ENCODE measurements around the gene PCDH12.
A peak's percentile ranks its signal among the peaks of the same experiment; 100 is the strongest.

Gene PCDH12

GRCh38 chr5:141958113-141958512 lies at the start of gene PCDH12:
Gene PCDH12 (minus strand): TSS chr5:141958202. CDS start chr5:141957851, 351 bp downstream.
- DNase-seq = no peak

- no peak for DNase-seq
Observed at GRCh38 chr5:142007237-142007544, 49.2 kb upstream of the PCDH12 start.

DNA sequence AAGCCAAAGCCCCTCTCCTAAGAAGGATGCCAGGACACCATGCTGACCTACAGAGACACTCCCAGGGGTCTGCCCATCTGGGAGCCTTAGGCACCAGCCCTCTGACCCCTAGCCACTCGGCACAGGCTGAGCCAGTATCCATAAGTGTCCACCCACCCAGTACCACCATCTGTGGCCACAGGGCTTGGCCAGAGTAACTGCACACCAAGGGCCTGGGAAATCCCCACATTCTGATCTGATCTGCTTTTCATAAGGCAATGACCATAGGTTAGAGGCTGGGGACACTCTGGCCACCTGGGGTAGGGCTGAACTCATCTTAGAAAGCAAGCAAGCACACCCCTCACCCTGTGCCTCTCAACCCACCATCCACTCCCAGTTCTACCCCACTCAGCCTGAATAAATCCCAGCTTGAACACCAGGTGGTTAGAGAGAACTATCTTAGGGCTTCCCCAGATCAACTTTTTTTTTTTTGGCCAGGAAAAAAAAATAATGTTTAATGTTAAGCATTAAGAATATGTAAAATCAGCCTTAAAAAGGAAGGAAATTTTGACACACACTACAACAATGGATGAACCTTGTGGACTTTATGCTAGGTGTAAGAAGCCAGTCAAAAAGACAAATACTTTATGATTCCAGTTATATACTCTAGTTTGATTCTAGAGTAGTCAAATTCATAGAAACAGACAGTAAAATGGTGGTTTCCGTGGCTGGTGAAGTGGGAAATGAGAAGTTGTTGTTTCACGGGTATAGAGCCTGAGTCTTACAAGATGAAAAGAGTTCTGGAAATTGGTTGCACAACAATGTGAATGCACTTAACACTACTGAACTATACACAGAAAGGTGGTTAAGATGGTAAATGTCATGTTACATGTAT lies 48.6 kb upstream of the PCDH12 start:
- no peak for DNase-seq

GRCh38 chr5:142003266-142003800 lies 45.3 kb upstream of the PCDH12 start:
- DNase-seq = no peak

DNA sequence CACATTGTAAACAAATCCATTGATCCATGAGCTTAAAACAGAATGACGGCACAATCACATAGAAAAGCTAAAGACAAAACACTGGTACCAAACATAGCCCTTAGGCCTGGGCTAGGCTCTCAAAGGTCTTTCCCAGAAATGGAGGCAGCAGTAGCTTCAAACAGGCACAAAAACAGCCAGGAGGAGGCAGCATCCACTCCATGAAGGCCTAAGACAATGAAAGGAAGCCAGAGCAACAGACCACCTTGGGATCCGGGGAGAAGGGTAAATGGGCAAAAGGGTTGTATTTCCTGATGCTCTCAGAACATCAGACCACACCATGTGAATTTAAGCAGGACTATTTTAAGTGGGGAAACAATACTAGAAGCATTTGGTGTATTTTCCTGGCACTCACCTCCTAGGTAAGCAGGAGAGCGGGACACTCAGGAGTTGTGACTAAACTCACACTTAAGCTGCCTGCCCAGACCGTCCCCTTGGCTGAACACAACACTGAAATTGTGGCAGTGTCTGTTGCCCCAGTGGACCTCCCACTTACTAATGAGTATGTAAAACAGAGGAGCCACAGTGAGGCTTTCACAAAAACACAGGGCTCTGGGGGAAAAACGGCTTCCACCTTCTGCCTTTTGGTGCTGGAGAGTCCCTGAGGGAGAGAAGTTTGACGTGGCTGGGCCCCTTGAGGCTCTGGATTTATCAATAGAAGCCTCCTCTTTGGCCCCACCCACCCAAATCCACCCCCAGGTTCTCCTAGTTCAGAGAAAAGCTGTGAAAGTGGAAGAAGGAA lies 42.9 kb upstream of the PCDH12 start:
- DNase-seq = no peak

GRCh38 chr5:142000173-142000572 lies 42.2 kb upstream of the PCDH12 start:
- no peak for DNase-seq

GRCh38 chr5:141997358-141997960 lies 39.5 kb upstream of the PCDH12 start:
- DNase-seq = no peak

DNA sequence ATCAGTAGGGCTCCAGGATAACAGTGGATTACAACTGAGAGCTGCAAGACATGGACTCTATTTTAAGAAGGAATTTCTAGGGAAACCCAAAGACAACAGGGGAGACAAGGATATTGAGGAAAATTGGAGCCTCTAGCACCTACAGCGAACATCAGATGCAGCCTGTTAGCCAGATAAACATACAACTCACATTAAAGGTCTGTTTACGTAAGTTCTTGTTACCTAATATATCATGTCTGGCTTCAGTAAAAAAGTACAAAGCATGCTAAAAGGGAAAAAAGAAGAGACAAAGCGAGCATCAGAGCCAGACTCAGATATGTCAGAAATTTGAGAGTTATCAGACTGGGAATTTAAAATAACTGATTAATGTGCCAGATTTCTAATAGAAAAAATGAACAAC lies 37.7 kb upstream of the PCDH12 start:
- DNase-seq = no peak

- no peak for DNase-seq
Observed at GRCh38 chr5:141994511-141995136, 36.6 kb upstream of the PCDH12 start.

- peak in 1 of 2 experiments; percentile 8 for DNase-seq
Observed at GRCh38 chr5:141992349-141992963, 34.5 kb upstream of the PCDH12 start.

DNA sequence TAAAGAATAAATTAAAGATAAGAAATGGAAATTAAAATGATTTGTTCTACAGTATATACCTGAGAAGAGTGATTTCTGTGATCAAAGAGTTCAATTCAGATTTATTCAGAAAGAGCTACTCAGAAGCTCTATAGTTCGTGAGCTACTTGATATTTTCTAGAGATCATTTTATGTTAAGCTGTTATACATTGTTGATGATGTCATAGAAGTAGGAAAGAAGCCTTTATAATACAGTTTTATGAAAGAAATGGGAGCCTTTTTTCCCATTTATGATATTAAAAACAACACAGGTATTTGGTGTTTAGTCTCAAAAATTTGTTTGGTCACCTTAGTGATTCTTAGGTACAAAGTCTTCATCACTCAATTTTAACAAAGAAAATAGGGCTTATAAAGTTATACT lies 31.7 kb upstream of the PCDH12 start:
- DNase-seq = no peak

DNA sequence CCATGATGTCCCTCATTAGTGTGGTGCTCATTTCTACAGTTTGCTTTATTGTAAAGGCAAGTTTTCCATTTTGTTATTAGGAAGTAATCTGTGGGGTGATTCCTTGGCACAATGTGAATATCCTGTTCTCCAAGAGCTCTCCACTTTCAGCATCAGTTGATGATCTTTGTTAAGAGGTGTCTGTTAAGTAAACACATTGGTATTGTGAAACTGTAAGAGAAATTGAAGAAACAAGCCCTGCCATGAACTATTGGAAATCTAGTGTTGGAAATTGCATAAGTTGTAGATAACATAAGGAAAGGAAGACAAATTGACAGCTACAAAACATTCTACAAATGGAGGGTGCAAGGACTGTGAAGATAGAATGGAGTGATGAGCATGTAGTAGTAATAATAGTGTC lies 28.1 kb upstream of the PCDH12 start:
- no peak for DNase-seq

- DNase-seq = no peak
Observed at GRCh38 chr5:141982626-141983025, 24.6 kb upstream of the PCDH12 start.

- no peak for DNase-seq
Observed at GRCh38 chr5:141978389-141978788, 20.4 kb upstream of the PCDH12 start.

- DNase-seq = no peak
Observed at GRCh38 chr5:141976176-141976575, 18.2 kb upstream of the PCDH12 start.

DNA sequence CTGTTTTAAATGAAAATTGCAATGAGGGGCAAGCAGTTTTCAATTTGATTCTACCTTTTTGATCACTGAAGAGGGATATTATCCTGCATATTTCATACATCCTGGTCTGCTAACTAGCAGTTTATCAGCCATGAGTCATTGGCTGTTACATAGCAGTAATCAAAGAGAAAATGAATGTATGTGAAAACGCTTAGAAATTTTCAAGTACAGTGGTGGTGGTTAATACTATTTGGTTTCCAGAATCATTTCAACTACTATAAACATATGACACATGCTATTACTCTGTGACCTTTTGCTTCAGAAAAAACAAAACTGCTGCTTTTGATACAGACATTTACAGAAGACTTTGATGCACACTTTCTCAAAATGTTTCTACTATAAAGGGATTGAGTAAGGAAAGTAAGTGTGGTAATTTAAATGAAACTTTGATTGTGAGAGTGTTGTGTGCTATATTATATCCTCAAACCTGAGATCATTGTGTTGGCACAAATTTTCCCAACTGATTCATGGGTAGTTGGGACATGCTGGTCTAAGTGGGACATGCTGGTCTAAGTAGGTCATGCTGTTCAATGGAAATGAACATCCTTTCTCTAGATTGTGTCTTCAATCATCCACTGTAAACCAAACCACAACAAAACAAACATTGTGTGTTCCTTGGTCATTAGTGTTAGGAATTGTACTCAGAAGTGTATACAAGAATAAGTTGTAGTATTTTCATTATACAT lies 16.0 kb upstream of the PCDH12 start:
- DNase-seq = no peak

GRCh38 chr5:141969783-141970771 lies 12.1 kb upstream of the PCDH12 start:
- DNase-seq = no peak

DNA sequence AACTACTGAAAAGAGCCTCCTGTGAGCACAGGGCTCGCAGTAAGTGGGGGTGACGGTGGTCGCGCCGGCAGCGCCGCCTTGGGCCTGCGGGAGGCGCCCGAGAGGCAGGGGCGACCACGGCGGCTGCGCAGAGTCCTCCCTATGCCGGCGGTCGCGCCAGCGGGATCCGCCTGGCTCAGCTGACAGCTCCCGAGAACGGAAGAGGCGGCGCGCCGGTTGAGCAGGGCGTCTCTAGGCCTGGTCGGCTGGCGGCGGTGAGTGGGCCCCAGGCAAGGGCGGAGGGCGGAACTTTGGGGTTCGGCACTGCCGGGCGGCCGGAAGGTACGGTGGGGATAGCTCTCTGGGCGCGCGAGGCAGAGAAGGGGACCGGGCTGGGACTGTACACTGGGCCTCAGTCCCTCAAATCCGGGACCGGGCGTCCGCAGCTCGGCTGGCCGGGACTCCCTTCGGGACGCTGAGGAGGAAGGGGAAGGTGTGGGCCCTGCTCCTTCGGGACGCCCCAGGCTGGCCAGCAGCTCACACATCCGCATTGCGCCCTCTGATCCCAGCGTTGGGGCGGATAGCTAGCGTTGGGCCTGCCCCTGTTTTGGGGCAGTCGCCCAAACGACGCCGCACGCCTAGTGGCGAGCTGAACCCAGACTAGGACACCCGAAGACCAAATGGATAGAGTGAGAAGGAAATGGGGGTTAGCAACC lies 11.1 kb upstream of the PCDH12 start, which contains the start of gene RNF14:
Gene RNF14 (plus strand): TSS at position 192 of the 695 bp plus-strand sequence. CDS start 4,484 bp downstream, outside the sequence.
- peak; percentile 67 to 78 for DNase-seq

GRCh38 chr5:141966963-141967333 lies 8.9 kb upstream of the PCDH12 start:
- DNase-seq = no peak

Data from NCI-H187 (cell line).